Lower leg skin (tissue), 4 donors: ENCODE measurements around the gene DLG2. TPM values are rescaled to one million over a fixed set of nuclear protein-coding genes. Genes with fewer than 3 reads are reported as not detected.

Experiments used
- DNase-seq, 2 donors: peaks; one replicate each; pipeline ENCODE4 v3.0.0-alpha.2; 2019; ENCODE audit warnings: low spot score in 2 of 2
- H3K4me3 ChIP-seq: fragments of 200-600 bp; sonication (generic); 2 replicates; pipeline ENCODE4 v1.5.1; 2017; ENCODE audit warnings: mild to moderate bottlenecking, low read depth; ENCODE audit not compliant: poor library complexity, severe bottlenecking
- CTCF ChIP-seq, 3 donors: fragments of 450-650 bp; IDR thresholded peaks; one replicate each; pipeline ENCODE4 v1.5.1; 2016; ENCODE audit warnings: antibody characterized with exemption in 3 of 3, mild to moderate bottlenecking in 3 of 3, moderate library complexity in 2 of 3
- POLR2A ChIP-seq, 2 donors: fragments of 450-650 bp; IDR thresholded peaks; one replicate each; pipeline ENCODE4 v1.6.1; 2016 to 2017; ENCODE audit warnings: antibody characterized with exemption in 2 of 2, mild to moderate bottlenecking in 1 of 2, moderate library complexity in 1 of 2
- WGBS, 2 donors: methylation state at CpG; one replicate each; pipeline ENCODE4 v1.1.5; 2018; 5-methylcytosine and 5-hydroxymethylcytosine counted together
- intact Hi-C: fragments of 100-400 bp; cut with DNase I; formaldehyde crosslinking; loops from one replicate; pipeline ENCODE4 v1.15.0; 2023; ENCODE audit warnings: low total_unique reads
- total RNA-seq, 4 donors: library from RNA; depleted of rRNA; stranded (reverse); fragments of >200 nt; gene quantifications; one replicate each; pipeline ENCODE4 v1.1.0, GENCODE V29; 2016

DLG2 gene
- total RNA-seq, 4 donors from 2014 or later, result 37.6 to 68.3 (median 46.0) TPM

- intact Hi-C loops, result no loop called here
- TF ChIP-seq CTCF (IDR thresholded peaks at IDR 0.05), result no peak
- no peak for TF ChIP-seq POLR2A (IDR thresholded peaks at IDR 0.05)
- no peak overlapping the region for H3K4me3 ChIP-seq
- no peak for DNase-seq
These were observed 1651.1 kb downstream of the DLG2 start for GRCh38 chr11:83976086-83976485.

- 88 to 93% methylated on average over 1 of the region's 1 CpG for WGBS, 2 donors
- intact Hi-C loops, result no loop called here
- DNase-seq, result no peak
- no peak for TF ChIP-seq POLR2A (IDR thresholded peaks at IDR 0.05)
- no peak for TF ChIP-seq CTCF (IDR thresholded peaks at IDR 0.05)
- no peak overlapping the region for H3K4me3 ChIP-seq
These were observed 1654.6 kb downstream of the DLG2 start for GRCh38 chr11:83972536-83972935.

- no peak overlapping the region for H3K4me3 ChIP-seq
- DNase-seq, result no peak
- TF ChIP-seq CTCF (IDR thresholded peaks at IDR 0.05), result no peak
- intact Hi-C loops, result no loop called here
- WGBS, 2 donors, result 13% methylated on average over 1 of the region's 1 CpG
These were observed 1656.1 kb downstream of the DLG2 start for GRCh38 chr11:83971063-83971462.

- intact Hi-C loops, result no loop called here
- TF ChIP-seq CTCF (IDR thresholded peaks at IDR 0.05) (no peak), POLR2A (IDR thresholded peaks at IDR 0.05) (no peak)
- 65 to 75% methylated on average over 2 of the region's 2 CpGs for WGBS, 2 donors
- no peak overlapping the region for H3K4me3 ChIP-seq
- no peak for DNase-seq
These were observed 1657.0 kb downstream of the DLG2 start for GRCh38 chr11:83970061-83970671.

DNA sequence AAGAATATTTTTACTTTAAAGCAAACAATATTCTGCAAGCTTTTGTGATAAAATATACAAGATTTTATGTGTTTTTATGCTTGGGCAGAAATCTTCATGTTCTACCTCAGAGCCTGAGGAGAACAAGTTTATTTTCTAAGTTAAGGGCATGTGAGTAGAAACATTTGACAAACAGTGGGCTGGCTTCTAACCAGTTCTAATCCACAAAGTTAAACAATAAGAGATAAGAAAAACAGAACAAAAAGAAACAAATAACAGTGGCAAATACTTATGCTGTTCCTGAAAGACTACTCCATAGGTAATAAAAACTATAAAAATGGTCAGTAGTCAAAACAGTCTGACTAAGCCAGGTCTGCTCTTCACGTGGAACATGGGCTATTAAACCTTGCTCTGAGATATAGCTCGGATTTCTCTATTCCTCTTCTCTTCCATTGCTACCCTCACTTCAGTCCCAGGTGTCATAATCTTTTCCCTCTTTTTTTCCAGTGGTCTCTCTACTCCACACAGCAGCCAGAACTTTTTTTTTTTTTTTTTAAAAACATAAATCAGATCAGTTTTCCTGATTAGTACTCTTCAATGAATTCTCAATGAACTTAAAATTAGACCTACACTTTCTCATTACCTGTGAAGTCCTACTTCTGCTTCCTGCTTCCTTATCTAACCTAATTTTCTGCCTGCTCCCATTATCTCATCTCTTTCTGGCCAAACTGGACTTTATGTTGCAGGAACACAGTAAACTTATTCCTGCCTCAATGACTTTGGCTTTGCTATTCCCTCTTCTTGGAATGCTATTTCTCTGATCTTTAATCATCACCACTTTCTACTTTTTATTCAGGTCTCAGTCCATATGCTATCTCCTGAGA lies 1669.9 kb downstream of the DLG2 start:
- WGBS, 2 donors, result 59 to 64% methylated on average over 2 of the region's 2 CpGs
- TF ChIP-seq POLR2A (IDR thresholded peaks at IDR 0.05), result no peak
- TF ChIP-seq CTCF (IDR thresholded peaks at IDR 0.05), result no peak
- intact Hi-C loops, result loop anchor here (5.0 kb wide), 1 partner anchor 310 kb away; no protein-coding TSS in a partner anchor
- H3K4me3 ChIP-seq, result no peak overlapping the region
- no peak for DNase-seq
